Dedifferentiated amniotic fluid mesenchymal stem cell (primary cell): ENCODE measurements around the gene HSFY1.
"Not testable (repeated sequence)": the region's sequence is repeated elsewhere in the genome, so short reads cannot be mapped to it uniquely, and the experiment has no call there.

Experiments used
- DNase-seq: peaks from one replicate; pipeline ENCODE4 v3.0.0-alpha.2; 2016; ENCODE audit errors: extremely low spot score

Gene HSFY1, protein sequence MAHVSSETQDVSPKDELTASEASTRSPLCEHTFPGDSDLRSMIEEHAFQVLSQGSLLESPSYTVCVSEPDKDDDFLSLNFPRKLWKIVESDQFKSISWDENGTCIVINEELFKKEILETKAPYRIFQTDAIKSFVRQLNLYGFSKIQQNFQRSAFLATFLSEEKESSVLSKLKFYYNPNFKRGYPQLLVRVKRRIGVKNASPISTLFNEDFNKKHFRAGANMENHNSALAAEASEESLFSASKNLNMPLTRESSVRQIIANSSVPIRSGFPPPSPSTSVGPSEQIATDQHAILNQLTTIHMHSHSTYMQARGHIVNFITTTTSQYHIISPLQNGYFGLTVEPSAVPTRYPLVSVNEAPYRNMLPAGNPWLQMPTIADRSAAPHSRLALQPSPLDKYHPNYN

DNA sequence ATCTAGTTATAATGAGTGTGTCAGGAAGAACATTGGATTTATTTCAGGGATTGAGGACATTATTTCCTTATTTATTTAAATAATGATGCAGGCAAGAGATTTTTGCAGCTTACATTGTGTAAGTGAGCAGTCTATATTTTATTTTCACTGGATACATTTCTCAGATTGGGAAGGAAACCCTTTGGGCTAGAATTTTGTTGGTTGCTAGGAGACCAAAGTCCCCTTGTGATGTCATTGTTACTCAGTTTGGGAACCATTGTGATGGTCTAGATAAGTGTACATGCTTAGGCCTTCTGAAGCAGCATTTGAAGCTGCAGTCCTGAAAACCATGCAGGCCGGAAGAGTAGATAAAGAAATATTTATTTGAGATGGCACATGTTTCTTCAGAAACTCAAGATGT is at the start of gene HSFY1:
Gene HSFY1 (plus strand): TSS at position 301 of the 400 bp plus-strand sequence. CDS start 68 bp downstream, at position 369.
- DNase-seq, result not testable (repeated sequence)

DNA sequence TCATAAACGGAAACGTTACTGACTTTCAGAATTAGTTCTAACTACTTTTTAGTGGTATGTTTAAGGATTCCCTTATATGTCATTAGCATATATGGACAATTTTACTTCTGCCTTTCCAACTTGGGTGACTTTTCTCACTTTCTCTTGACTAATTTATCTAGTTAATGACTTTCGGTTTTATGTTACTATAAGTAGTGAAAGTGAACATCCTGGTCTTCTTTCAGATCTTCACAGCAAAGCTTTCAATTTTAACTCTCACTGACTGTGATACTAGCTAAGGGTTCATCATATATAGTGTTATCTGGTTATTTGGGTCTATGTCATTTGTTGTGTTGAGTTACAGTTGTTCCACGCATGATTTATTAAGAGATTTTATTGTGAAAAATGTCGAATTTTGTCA is 42.3 kb upstream of the HSFY1 start:
- not testable (repeated sequence) for DNase-seq

DNA sequence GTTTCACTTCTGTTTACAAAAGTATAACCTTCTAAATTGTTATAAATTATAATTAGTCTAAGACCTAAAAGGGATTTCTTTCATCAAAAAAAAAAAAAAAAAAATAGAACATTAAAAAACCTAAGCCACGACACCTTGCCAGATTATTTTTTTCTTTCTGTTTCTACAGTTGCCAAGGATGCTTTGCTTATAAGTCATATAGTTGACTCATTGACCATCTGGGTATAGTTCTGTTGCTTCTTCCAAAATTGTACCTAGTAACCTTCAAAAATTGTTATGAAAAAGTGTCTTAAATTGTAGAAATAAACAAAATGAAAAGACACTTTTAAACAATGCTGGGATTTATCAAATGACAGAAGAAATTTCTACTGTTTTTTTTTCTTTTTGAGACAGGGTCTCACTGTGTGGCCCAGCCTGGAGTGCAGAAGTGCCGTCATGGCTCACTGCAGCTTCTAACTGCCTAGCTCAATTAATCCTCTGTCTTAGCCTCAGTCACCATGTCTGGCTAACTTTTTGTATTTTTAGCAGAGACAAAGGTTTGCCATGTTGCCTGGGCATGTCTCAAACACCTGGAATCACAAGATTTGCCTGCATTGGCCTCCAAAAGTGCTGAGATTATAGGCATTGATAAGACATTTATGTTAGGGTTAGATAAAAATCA is 15.4 kb upstream of the HSFY1 start:
- DNase-seq, result not testable (repeated sequence)

DNA sequence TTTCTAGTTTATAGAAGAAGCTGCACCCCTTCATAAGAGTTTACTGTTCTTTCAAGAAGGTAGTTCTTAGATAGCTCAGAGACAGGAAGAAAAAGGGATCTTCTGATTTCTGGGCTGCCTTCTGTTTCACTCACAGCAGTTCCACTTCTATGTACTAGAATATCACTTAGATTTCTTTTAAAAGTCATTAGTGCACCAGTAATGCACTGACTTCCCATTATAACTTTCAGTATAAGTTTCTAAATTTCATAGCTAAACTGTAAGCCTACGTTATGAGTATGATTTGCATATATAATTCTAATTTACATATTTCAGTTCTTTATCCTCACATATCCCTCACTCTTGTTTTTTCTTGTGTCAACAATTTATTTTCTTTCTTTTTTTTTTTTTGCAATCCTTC is 7.6 kb upstream of the HSFY1 start:
- DNase-seq, result not testable (repeated sequence)

DNA sequence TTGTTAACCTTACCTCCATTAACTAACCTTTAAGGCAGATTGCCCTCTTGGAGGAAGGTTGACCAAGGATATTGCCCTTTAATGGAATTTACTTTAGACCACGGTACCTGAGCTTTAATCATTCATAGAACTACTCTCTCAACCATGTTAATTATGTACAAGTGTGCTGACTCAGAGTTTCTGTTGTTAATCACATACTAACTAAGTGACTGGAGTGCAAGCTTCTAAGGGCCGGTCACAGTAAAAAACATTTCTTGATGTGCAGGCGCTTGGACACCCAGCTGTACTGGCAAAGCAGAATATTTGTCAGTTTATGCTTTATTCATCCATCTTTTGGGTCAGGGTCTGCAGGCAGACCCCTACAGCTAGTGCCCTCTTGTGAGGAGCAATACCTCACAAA is 6.6 kb downstream of the HSFY1 start:
- DNase-seq, result not testable (repeated sequence)

DNA sequence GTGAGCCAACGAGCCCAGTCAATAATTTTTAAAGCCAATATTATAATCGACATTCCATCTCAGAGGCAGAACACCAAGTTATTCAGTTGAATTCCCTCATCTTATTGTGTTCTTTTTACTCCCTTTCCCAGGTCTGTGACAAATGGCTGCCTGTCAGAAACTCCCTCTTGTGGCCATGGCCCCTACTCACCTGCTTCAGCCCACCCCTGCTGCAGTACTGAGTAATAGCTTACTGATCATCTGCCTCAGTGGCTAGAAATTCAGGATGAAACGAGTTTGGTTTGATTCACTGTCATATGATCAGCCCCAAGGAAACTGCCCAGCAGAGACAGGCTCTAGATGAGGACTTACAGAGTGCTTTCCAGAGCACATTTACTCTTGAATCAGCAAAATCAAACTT is 19.4 kb downstream of the HSFY1 start:
- DNase-seq, result not testable (repeated sequence)
